IMR-90 (cell line): ENCODE measurements around the gene OR4E2. TPM values are rescaled to one million over a fixed set of nuclear protein-coding genes. Genes with fewer than 3 reads are reported as not detected.

Source experiments
- ATAC-seq: fragments of 200-7000 bp; cut with Tn5 transposase; 2 replicates; pipeline ENCODE4 v1.9.1; 2020; ENCODE audit warnings: low read depth, mild to moderate bottlenecking, moderate library complexity
- BruUV-seq: library from RNA; stranded (reverse); fragments of 400-500 nt; replicated peaks from 2 replicates; lab custom pipeline; 2021; lab: Mats Ljungman, UMichigan
- CTCF ChIA-PET: fragments of 300-600 bp; formaldehyde crosslinking; extraction: SDS; loops from one replicate; lab custom pipeline; 2021; ENCODE audit warnings: antibody characterized with exemption; lab: Yijun Ruan, JAX
- POLR2A ChIA-PET: fragments of 300-600 bp; sonication (Branson Sonifier 250); formaldehyde crosslinking; loops from one replicate; lab custom pipeline; 2022; ENCODE audit warnings: antibody characterized with exemption; ENCODE audit not compliant: unreplicated experiment; lab: Charles Lee
- DNase-seq: peaks from one replicate; pipeline ENCODE4 v3.0.0; 2013
- H2AFZ ChIP-seq: replicated peaks from 2 replicates; pipeline ENCODE3; 2013; ENCODE audit warnings: low read length, mild to moderate bottlenecking; ENCODE audit not compliant: poor library complexity
- H2AK5ac ChIP-seq: 2 replicates; pipeline ENCODE4 v1.6.1; 2013; ENCODE audit warnings: low read depth, low read length, inconsistent platforms
- H2AK9ac ChIP-seq: replicated peaks from 2 replicates; pipeline ENCODE3; 2013; ENCODE audit warnings: mild to moderate bottlenecking, low read depth, low read length, moderate library complexity; ENCODE audit not compliant: poor library complexity
- H2BK120ac ChIP-seq: 2 replicates; pipeline ENCODE4 v1.6.1; 2013; ENCODE audit warnings: low read depth, low read length, inconsistent platforms
- H2BK15ac ChIP-seq: 3 replicates; pipeline ENCODE4 v1.6.1; 2013; ENCODE audit warnings: low read depth, low read length, inconsistent platforms
- H2BK20ac ChIP-seq: 2 replicates; pipeline ENCODE4 v1.6.1; 2013; ENCODE audit warnings: low read depth, mild to moderate bottlenecking, inconsistent platforms, low read length, moderate library complexity
- H2BK5ac ChIP-seq: 2 replicates; pipeline ENCODE4 v1.6.1; 2013; ENCODE audit warnings: mild to moderate bottlenecking, low read depth, low read length, inconsistent platforms; ENCODE audit not compliant: poor library complexity, severe bottlenecking
- H3K14ac ChIP-seq: replicated peaks from 2 replicates; pipeline ENCODE4 v1.6.1; 2013; ENCODE audit warnings: low read depth, low read length, inconsistent platforms
- H3K18ac ChIP-seq: 2 replicates; pipeline ENCODE4 v1.6.1; 2013; ENCODE audit warnings: low read depth, low read length, control low read depth
- H3K23ac ChIP-seq: 2 replicates; pipeline ENCODE4 v1.6.1; 2013; ENCODE audit warnings: low read depth, low read length, inconsistent platforms
- H3K27ac ChIP-seq: 2 replicates; pipeline ENCODE4 v1.5.1; 2013; ENCODE audit warnings: mild to moderate bottlenecking, control low read depth, low read length; ENCODE audit not compliant: insufficient read depth
- H3K27me3 ChIP-seq: 2 replicates; pipeline ENCODE4 v1.6.1; 2013; ENCODE audit warnings: low read length; ENCODE audit not compliant: control insufficient read depth, insufficient read depth
- H3K36me3 ChIP-seq: 2 replicates; pipeline ENCODE4 v1.6.1; 2013; ENCODE audit warnings: low read length, mixed read lengths; ENCODE audit not compliant: control insufficient read depth, insufficient read depth
- H3K4ac ChIP-seq: 2 replicates; pipeline ENCODE4 v1.6.1; 2013; ENCODE audit warnings: low read depth, low read length, inconsistent platforms
- H3K4me1 ChIP-seq: 2 replicates; pipeline ENCODE4 v1.6.1; 2013; ENCODE audit warnings: low read length, mixed read lengths; ENCODE audit not compliant: control insufficient read depth, insufficient read depth
- H3K4me2 ChIP-seq: 2 replicates; pipeline ENCODE4 v1.6.1; 2013; ENCODE audit warnings: low read depth, mild to moderate bottlenecking, control low read depth, low read length, moderate library complexity
- H3K4me3 ChIP-seq: 2 replicates; pipeline ENCODE4 v1.5.1; 2013; ENCODE audit warnings: low read depth, mild to moderate bottlenecking, control low read depth, low read length, moderate library complexity; ENCODE audit not compliant: insufficient read depth
- H3K56ac ChIP-seq: 2 replicates; pipeline ENCODE4 v1.6.1; 2013; ENCODE audit warnings: low read length, inconsistent platforms; ENCODE audit not compliant: insufficient read depth; ENCODE audit errors: extremely low read depth
- H3K79me1 ChIP-seq, 2 experiments: 2 replicates each; pipeline ENCODE4 v1.6.1; 2013; ENCODE audit warnings: low read length in 2 of 2, inconsistent platforms in 1 of 2, low read depth in 1 of 2
- H3K9ac ChIP-seq: 2 replicates; pipeline ENCODE4 v1.6.1; 2013; ENCODE audit warnings: low read depth, low read length, control low read depth
- H3K9me1 ChIP-seq: 2 replicates; pipeline ENCODE4 v1.6.1; 2013; ENCODE audit warnings: low read length, inconsistent platforms; ENCODE audit not compliant: insufficient read depth
- H3K9me3 ChIP-seq: 2 replicates; pipeline ENCODE4 v1.6.1; 2013; ENCODE audit warnings: low read length; ENCODE audit not compliant: control insufficient read depth, insufficient read depth
- H4K20me1 ChIP-seq: 2 replicates; pipeline ENCODE4 v1.6.1; 2013; ENCODE audit warnings: low read length, inconsistent platforms; ENCODE audit not compliant: insufficient read depth
- H4K5ac ChIP-seq: 2 replicates; pipeline ENCODE4 v1.6.1; 2013; ENCODE audit warnings: mild to moderate bottlenecking, low read depth, low read length, control low read depth
- H4K8ac ChIP-seq, 2 experiments: 2 replicates each; pipeline ENCODE4 v1.6.1; 2013; ENCODE audit warnings: low read depth in 2 of 2, low read length in 2 of 2, control low read depth in 1 of 2, inconsistent platforms in 1 of 2
- H4K91ac ChIP-seq: 2 replicates; pipeline ENCODE4 v1.6.1; 2013; ENCODE audit warnings: low read depth, low read length, inconsistent platforms; ENCODE audit not compliant: insufficient read depth
- BHLHE40 ChIP-seq: fragments of 150-350 bp; IDR thresholded peaks from 2 replicates; pipeline ENCODE4 v1.6.1; 2016; ENCODE audit warnings: mild to moderate bottlenecking, low read depth, low read length
- CEBPB ChIP-seq: IDR thresholded peaks from 2 replicates; pipeline ENCODE4 v1.6.1; 2012; ENCODE audit warnings: low read depth, low read length, improper control_type of control experiment
- CHD1 ChIP-seq: IDR thresholded peaks from 2 replicates; pipeline ENCODE4 v1.6.1; 2012; ENCODE audit warnings: low read depth, low read length, improper control_type of control experiment
- MAFK ChIP-seq: IDR thresholded peaks from 2 replicates; pipeline ENCODE4 v1.6.1; 2012; ENCODE audit warnings: low read depth, low read length, improper control_type of control experiment
- MAZ ChIP-seq: IDR thresholded peaks from 2 replicates; pipeline ENCODE4 v1.6.1; 2012; ENCODE audit warnings: low read depth, mild to moderate bottlenecking, low read length, improper control_type of control experiment, moderate library complexity, borderline replicate concordance
- MXI1 ChIP-seq: IDR thresholded peaks from 2 replicates; pipeline ENCODE4 v1.6.1; 2012; ENCODE audit warnings: low read depth, mild to moderate bottlenecking, low read length, moderate library complexity, borderline replicate concordance
- NFE2L2 ChIP-seq: fragments of 150-350 bp; IDR thresholded peaks from 2 replicates; pipeline ENCODE4 v1.6.1; 2016; ENCODE audit warnings: low read depth, mild to moderate bottlenecking, low read length
- POLR2A ChIP-seq: IDR thresholded peaks from 2 replicates; pipeline ENCODE4 v1.6.1; 2012; ENCODE audit warnings: mild to moderate bottlenecking, low read depth, low read length
- RAD21 ChIP-seq: IDR thresholded peaks from 2 replicates; pipeline ENCODE4 v1.6.1; 2012; ENCODE audit warnings: low read length, improper control_type of control experiment
- RCOR1 ChIP-seq: IDR thresholded peaks from 2 replicates; pipeline ENCODE4 v1.6.1; 2012; ENCODE audit warnings: mild to moderate bottlenecking, low read length, improper control_type of control experiment; ENCODE audit not compliant: insufficient replicate concordance
- SMC3 ChIP-seq: fragments of 150-350 bp; IDR thresholded peaks from 2 replicates; pipeline ENCODE4 v1.6.1; 2016; ENCODE audit warnings: low read depth, mild to moderate bottlenecking, antibody characterized with exemption, low read length, moderate library complexity
- dilution Hi-C: fragments of 300-500 bp; cut with HindIII; formaldehyde crosslinking; loops from one replicate; pipeline ENCODE4 v1.14.3; 2018; ENCODE audit warnings: low sequenced_read_pairs; ENCODE audit not compliant: unreplicated experiment
- in situ Hi-C: fragments of 300-500 bp; cut with MboI; formaldehyde crosslinking; loops from 3 replicates; pipeline ENCODE4 v1.14.3; 2019; ENCODE audit warnings: low sequenced_read_pairs, inconsistent platforms, mixed read lengths
- intact Hi-C: fragments of 100-400 bp; cut with micrococcal nuclease; formaldehyde crosslinking; loops from 2 replicates; pipeline ENCODE4 v1.10.0; 2022
- polyA plus RNA-seq, 3 experiments: library from polyadenylated mRNA; depleted of rRNA; stranded (reverse); fragments of >200 nt; gene quantifications; 2 replicates each; pipeline ENCODE4 v1.2.3, GENCODE V29; 2012; ENCODE audit warnings: low replicate concordance in 1 of 3
- total RNA-seq: library from RNA; depleted of rRNA; stranded (reverse); fragments of >200 nt; gene quantifications from 2 replicates; pipeline ENCODE4 v1.2.3, GENCODE V29; 2012
- TF ChIP-seq, protein P1 (sequence below): fragments of 150-350 bp; IDR thresholded peaks from 2 replicates; pipeline ENCODE4 v1.6.1; 2016; ENCODE audit warnings: low read depth, mild to moderate bottlenecking, low read length, moderate library complexity, borderline replicate concordance
- TF ChIP-seq, protein P2 (sequence below): conservative IDR thresholded peaks from 2 replicates; pipeline ENCODE4 v1.5.1; 2012; ENCODE audit warnings: mild to moderate bottlenecking, low read depth, low read length, improper control_type of control experiment
- TF ChIP-seq, protein P3 (sequence below): fragments of 150-350 bp; IDR thresholded peaks from 2 replicates; pipeline ENCODE4 v1.6.1; 2017; ENCODE audit warnings: mild to moderate bottlenecking, antibody characterized with exemption, low read length, low read depth

Gene OR4E2
- total and polyA plus RNA-seq, 2 of the 4 experiments (the other 2 are of a cell fraction) = not detected

DNA sequence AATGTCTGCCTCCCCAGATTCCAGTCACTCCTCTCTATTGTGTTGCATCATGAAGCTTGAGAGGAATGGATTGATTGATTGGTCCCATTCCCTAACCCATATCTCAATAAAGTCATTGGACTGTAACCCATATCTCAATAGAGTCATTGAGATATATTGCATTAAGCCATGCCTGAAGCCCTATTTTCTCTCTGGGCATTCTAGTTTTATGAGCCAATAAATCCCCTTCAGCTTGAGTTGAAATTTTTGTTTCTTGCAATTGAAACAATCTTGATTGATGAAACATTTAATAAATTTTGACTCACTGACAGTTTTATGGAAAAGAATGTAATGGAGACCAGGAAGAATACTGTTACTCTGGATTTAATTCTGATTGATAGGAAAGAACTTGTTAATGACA is 40.8 kb downstream of the OR4E2 start:
- BruUV-seq = no TSS peak
- Histone ChIP-seq H3K14ac (no peak overlapping the region), H3K27me3 (no peaks in the 10 kb centered on the region), H2BK5ac (no peak overlapping the region), H4K8ac (no peak overlapping the region), H3K4ac (no peak overlapping the region), H3K9me1 (no peaks in the 10 kb centered on the region), H3K27ac (no peak overlapping the region), H3K9me3 (no peaks in the 10 kb centered on the region), H3K9ac (no peak overlapping the region), H2BK15ac (no peak overlapping the region), H4K5ac (no peak overlapping the region), H4K20me1 (no peaks in the 10 kb centered on the region), H2AK9ac (no peak overlapping the region), H3K4me3 (no peak overlapping the region), H3K56ac (no peak overlapping the region), H3K79me1 (no peaks in the 10 kb centered on the region), H3K23ac (no peak overlapping the region), H4K91ac (no peak overlapping the region), H3K36me3 (no peaks in the 10 kb centered on the region), H2AFZ (no peak overlapping the region), H2AK5ac (no peak overlapping the region), H2BK120ac (no peak overlapping the region), H3K4me1 (no peaks in the 10 kb centered on the region), H2BK20ac (no peak overlapping the region), H3K4me2 (no peak overlapping the region), H3K18ac (no peak overlapping the region)
- no peak for DNase-seq
- dilution Hi-C loops (no loop called here), intact Hi-C loops (no loop called here), in situ Hi-C loops (no loop called here)
- no peak for ATAC-seq
- TF ChIP-seq POLR2A = no peak
- no peak for TF ChIP-seq CHD1
- no peak for TF ChIP-seq MXI1
- TF ChIP-seq RAD21 = no peak
- TF ChIP-seq, protein P1, sequence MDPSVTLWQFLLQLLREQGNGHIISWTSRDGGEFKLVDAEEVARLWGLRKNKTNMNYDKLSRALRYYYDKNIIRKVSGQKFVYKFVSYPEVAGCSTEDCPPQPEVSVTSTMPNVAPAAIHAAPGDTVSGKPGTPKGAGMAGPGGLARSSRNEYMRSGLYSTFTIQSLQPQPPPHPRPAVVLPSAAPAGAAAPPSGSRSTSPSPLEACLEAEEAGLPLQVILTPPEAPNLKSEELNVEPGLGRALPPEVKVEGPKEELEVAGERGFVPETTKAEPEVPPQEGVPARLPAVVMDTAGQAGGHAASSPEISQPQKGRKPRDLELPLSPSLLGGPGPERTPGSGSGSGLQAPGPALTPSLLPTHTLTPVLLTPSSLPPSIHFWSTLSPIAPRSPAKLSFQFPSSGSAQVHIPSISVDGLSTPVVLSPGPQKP = no peak
- no peak for TF ChIP-seq BHLHE40
- no peak for TF ChIP-seq CEBPB
- TF ChIP-seq, protein P2, sequence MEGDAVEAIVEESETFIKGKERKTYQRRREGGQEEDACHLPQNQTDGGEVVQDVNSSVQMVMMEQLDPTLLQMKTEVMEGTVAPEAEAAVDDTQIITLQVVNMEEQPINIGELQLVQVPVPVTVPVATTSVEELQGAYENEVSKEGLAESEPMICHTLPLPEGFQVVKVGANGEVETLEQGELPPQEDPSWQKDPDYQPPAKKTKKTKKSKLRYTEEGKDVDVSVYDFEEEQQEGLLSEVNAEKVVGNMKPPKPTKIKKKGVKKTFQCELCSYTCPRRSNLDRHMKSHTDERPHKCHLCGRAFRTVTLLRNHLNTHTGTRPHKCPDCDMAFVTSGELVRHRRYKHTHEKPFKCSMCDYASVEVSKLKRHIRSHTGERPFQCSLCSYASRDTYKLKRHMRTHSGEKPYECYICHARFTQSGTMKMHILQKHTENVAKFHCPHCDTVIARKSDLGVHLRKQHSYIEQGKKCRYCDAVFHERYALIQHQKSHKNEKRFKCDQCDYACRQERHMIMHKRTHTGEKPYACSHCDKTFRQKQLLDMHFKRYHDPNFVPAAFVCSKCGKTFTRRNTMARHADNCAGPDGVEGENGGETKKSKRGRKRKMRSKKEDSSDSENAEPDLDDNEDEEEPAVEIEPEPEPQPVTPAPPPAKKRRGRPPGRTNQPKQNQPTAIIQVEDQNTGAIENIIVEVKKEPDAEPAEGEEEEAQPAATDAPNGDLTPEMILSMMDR = no peak
- TF ChIP-seq MAFK = no peak
- TF ChIP-seq, protein P3, sequence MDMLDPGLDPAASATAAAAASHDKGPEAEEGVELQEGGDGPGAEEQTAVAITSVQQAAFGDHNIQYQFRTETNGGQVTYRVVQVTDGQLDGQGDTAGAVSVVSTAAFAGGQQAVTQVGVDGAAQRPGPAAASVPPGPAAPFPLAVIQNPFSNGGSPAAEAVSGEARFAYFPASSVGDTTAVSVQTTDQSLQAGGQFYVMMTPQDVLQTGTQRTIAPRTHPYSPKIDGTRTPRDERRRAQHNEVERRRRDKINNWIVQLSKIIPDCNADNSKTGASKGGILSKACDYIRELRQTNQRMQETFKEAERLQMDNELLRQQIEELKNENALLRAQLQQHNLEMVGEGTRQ = no peak
- no peak for TF ChIP-seq SMC3
- TF ChIP-seq RCOR1 = no peak
- no peak for TF ChIP-seq MAZ
- no peak for TF ChIP-seq NFE2L2
- ChIA-PET CTCF (interaction anchor here (1.0 kb wide), 1 partner anchor 17 kb away, joined by 3 read pairs; no protein-coding TSS in a partner anchor), POLR2A (no interaction called here)
